Thoracic aorta (tissue), 2 donors: ENCODE data around the gene ARHGAP8. TPM values are rescaled to one million over a fixed set of nuclear protein-coding genes. Genes with fewer than 3 reads are reported as not detected.

Experiments used
- ATAC-seq: fragments of 150-250 bp; one replicate; pipeline ENCODE4 v1.8.0; 2017; ENCODE audit warnings: low read depth; ENCODE audit not compliant: insufficient number of reproducible peaks, low FRiP score
- DNase-seq: peaks from one replicate; pipeline ENCODE4 v3.0.0-alpha.2; 2020; ENCODE audit warnings: low spot score
- H3K27ac ChIP-seq, 2 donors: fragments of 200-600 bp; sonication (generic); 1 replicate in 1 of 2; 2 replicates in 1 of 2; pipeline ENCODE4 v1.5.1; 2016; ENCODE audit warnings: mild to moderate bottlenecking in 2 of 2, moderate library complexity in 2 of 2
- H3K27me3 ChIP-seq: fragments of 200-600 bp; sonication (generic); replicated peaks from 2 replicates; pipeline ENCODE4 v1.6.0; 2016; ENCODE audit warnings: mild to moderate bottlenecking; ENCODE audit not compliant: insufficient read depth
- H3K36me3 ChIP-seq: fragments of 200-600 bp; sonication (generic); one replicate; pipeline ENCODE4 v1.5.1; 2016
- H3K4me1 ChIP-seq, 2 donors: fragments of 200-600 bp; sonication (generic); 1 replicate in 1 of 2; 2 replicates in 1 of 2; pipeline versions ENCODE4 v1.5.1 to v1.6.0; 2016; ENCODE audit warnings: low read depth in 2 of 2, mild to moderate bottlenecking in 1 of 2; ENCODE audit not compliant: control insufficient read depth in 1 of 2
- H3K4me3 ChIP-seq: fragments of 200-600 bp; sonication (generic); 2 replicates; pipeline ENCODE4 v1.5.1; 2016; ENCODE audit warnings: mild to moderate bottlenecking
- H3K9me3 ChIP-seq: fragments of 200-600 bp; sonication (generic); 2 replicates; pipeline ENCODE4 v1.5.1; 2016
- total RNA-seq, 2 donors: library from RNA; depleted of rRNA; stranded (reverse); fragments of >200 nt; gene quantifications; one replicate each; pipeline versions ENCODE4 v1.1.0 to v1.2.3, GENCODE V29; 2016
- TF ChIP-seq, protein P1 (sequence below): fragments of 200-600 bp; sonication (generic); IDR thresholded peaks from one replicate; pipeline ENCODE4 v1.5.1; 2019; ENCODE audit warnings: antibody characterized with exemption

ARHGAP8 gene
- total RNA-seq, 2 donors from 2014 or later: 1.2 to 4.0 TPM

DNA sequence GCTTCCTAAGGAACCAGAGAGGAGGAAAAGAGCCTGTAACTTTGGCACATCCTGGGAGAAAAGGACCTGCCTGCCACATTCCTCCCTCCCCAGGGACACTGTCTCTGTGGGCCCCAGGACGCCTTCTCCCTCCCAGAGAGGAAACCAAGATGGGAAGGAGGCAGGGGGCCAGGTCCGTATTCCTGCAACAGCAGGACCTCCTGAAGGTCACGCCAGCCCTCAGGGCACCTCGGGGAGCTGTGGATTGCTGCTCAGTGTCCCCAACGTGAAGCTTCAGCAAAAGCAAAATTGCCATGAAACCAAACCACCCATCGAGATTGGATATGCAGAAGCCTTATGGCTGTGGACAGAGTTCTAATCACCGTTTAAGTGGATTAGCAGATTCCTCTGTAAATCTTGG lies 86.7 kb downstream of the ARHGAP8 start:
- no peaks in the 10 kb centered on the region for H3K27me3 ChIP-seq
- DNase-seq: no peak
- no peak for ATAC-seq
- no peaks in the 10 kb centered on the region for H3K4me1 ChIP-seq
- TF ChIP-seq, protein P1, sequence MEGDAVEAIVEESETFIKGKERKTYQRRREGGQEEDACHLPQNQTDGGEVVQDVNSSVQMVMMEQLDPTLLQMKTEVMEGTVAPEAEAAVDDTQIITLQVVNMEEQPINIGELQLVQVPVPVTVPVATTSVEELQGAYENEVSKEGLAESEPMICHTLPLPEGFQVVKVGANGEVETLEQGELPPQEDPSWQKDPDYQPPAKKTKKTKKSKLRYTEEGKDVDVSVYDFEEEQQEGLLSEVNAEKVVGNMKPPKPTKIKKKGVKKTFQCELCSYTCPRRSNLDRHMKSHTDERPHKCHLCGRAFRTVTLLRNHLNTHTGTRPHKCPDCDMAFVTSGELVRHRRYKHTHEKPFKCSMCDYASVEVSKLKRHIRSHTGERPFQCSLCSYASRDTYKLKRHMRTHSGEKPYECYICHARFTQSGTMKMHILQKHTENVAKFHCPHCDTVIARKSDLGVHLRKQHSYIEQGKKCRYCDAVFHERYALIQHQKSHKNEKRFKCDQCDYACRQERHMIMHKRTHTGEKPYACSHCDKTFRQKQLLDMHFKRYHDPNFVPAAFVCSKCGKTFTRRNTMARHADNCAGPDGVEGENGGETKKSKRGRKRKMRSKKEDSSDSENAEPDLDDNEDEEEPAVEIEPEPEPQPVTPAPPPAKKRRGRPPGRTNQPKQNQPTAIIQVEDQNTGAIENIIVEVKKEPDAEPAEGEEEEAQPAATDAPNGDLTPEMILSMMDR: no peak
- no peak overlapping the region for H3K27ac ChIP-seq
- no peaks in the 10 kb centered on the region for H3K36me3 ChIP-seq
- H3K9me3 ChIP-seq: peaks cover 10% of the 10 kb centered on the region
- H3K4me3 ChIP-seq: no peak overlapping the region

DNA sequence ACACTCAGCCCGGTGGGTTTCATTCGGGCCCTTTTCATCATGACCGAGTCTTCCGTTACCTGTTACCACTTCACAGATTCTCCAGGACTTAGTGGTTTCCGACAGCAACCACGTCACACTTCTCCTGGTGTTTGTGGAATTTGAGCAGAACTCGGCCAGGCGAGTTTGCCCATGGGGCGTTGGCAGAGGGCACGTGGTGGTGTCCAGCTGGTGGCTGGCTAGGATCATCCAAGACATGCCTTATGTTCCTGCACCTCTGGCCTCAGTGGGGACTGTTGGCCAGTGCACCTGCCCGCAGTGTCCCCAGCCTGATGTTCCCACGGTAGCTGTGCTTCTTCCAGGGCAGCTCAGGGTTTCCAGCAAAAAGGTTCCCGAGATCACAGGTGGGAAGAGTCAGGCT lies 87.3 kb downstream of the ARHGAP8 start:
- TF ChIP-seq, protein P1: no peak
- Histone ChIP-seq H3K9me3 (peaks cover 5% of the 10 kb centered on the region), H3K36me3 (no peaks in the 10 kb centered on the region), H3K4me3 (no peak overlapping the region), H3K27me3 (no peaks in the 10 kb centered on the region), H3K4me1 (no peaks in the 10 kb centered on the region), H3K27ac (no peak overlapping the region)
- DNase-seq: no peak
- no peak for ATAC-seq

DNA sequence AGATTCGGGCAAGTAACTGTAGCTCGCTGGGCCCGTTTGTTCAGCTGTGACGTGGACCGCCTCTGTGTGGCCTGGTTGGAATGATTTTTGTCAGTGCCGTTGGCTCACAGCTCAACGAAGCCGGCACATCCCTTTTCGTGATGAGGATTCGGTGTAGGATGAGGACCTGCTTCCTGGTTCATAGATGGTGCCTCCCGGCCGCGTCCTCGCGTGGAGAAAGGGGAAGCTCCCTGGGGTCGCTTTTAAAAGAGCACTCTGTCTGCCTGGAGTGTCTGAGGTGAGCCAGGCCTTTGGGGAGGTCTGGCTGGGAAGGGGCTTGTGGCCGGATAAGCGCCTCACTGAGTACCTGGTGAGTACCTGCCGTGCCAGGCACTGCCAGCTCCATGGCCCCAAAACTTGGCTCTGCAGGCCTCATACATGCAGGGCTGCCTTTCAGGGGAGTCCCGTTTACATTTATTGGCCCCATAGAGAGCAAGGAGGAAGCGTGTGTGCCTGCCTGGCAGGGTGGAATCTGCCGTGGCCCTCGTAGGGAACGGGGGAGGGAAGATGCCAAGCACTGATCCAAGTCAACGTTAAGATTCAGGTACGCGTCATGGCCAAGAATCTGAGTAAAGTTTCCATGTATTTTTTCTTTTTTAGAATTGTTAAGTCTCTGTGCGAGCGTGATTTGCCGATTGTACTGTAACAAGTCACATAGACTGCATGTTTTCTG lies 88.4 kb downstream of the ARHGAP8 start:
- ATAC-seq (no peak), DNase-seq (no peak)
- Histone ChIP-seq H3K27me3 (no peaks in the 10 kb centered on the region), H3K9me3 (no peaks in the 10 kb centered on the region), H3K4me3 (no peak overlapping the region), H3K4me1 (no peaks in the 10 kb centered on the region), H3K27ac (no peak overlapping the region), H3K36me3 (no peaks in the 10 kb centered on the region)
- TF ChIP-seq, protein P1: no peak

DNA sequence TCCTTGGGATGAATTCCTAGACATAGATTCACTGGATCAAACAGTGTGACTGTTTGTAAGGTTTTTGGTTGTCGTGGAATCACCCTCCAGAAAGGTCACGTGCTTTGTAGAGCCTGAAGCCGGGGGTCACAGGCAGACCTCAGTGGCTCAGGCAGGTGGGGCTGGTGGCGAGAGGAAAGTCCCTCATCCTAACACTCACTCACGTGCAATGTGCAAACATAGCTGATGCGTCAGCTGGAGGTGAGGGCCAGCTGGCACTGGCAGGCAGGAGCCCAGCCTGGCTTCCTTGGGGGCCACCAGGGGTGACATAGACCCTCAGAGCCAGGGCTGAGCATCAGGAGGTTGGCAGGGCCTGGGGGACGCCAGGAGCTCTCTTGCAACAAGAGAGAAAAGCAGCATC lies 90.0 kb downstream of the ARHGAP8 start:
- Histone ChIP-seq H3K4me3 (no peak overlapping the region), H3K27me3 (no peaks in the 10 kb centered on the region), H3K9me3 (no peaks in the 10 kb centered on the region), H3K27ac (no peak overlapping the region), H3K4me1 (no peaks in the 10 kb centered on the region), H3K36me3 (no peaks in the 10 kb centered on the region)
- DNase-seq: no peak
- TF ChIP-seq, protein P1: no peak
- ATAC-seq: no peak

DNA sequence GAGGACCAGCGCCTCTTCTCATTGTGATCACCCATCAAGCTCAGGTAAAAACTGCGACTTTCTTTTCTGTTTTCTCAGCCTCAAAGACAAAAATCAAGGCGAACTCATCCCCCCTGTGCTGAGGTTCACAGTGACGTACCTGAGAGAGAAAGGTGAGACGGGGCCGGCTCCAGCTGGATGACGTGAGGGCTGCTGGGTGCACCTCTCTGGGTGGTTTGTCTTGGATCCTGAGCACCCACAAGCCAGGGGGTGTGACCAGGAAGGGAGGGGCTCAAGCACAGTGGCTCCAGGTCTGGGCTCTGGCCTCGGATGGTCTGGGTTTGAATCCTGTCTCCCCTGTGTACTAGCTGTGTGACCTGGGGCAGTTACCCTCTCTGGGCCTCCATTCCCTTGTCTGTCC lies 92.8 kb downstream of the ARHGAP8 start:
- no peak for DNase-seq
- no peak overlapping the region for H3K4me3 ChIP-seq
- no peak overlapping the region for H3K27ac ChIP-seq
- no peaks in the 10 kb centered on the region for H3K36me3 ChIP-seq
- ATAC-seq: no peak
- H3K27me3 ChIP-seq: no peaks in the 10 kb centered on the region
- no peaks in the 10 kb centered on the region for H3K9me3 ChIP-seq
- H3K4me1 ChIP-seq: no peaks in the 10 kb centered on the region
- TF ChIP-seq, protein P1: no peak
